SK-N-SH (cell line): ENCODE measurements around the gene SLFN14. TPM values are rescaled to one million over a fixed set of nuclear protein-coding genes. Genes with fewer than 3 reads are reported as not detected.
"Not testable (repeated sequence)": the region's sequence is repeated elsewhere in the genome, so short reads cannot be mapped to it uniquely, and the experiment has no call there.

Experiments
- CTCF ChIA-PET: fragments of 300-600, 350-600 bp; formaldehyde crosslinking; extraction: SDS; loops from one replicate; lab custom pipeline; 2021; lab: Yijun Ruan, JAX
- POLR2A ChIA-PET: fragments of 350-600 bp; sonication (Branson Sonifier 250); formaldehyde crosslinking; extraction: SDS; loops from one replicate; lab custom pipeline; 2020; ENCODE audit warnings: antibody characterized with exemption, inconsistent platforms; lab: Yijun Ruan, JAX
- DNase-seq: peaks from one replicate; pipeline ENCODE4 v3.0.0; 2012
- H2AFZ ChIP-seq: fragments of 200-600 bp; sonication (generic); 2 replicates; pipeline ENCODE4 v1.8.1; 2016; ENCODE audit warnings: antibody characterized with exemption, mild to moderate bottlenecking, low read depth
- H3F3A ChIP-seq: fragments of 200-600 bp; sonication (generic); replicated peaks from 2 replicates; pipeline ENCODE3; 2016; ENCODE audit warnings: antibody characterized with exemption, mild to moderate bottlenecking; ENCODE audit not compliant: insufficient read depth
- H3K27ac ChIP-seq, 2 experiments: fragments of 200-500 bp in 1 of 2; fragments of 200-600 bp in 1 of 2; sonication (Bioruptor generic) in 1 of 2; sonication (generic), shearing (Covaris generic) in 1 of 2; 2 replicates each; pipeline versions ENCODE4 v1.5.1 to v1.6.1; 2014 to 2016; ENCODE audit warnings: low read depth in 2 of 2, inconsistent platforms in 1 of 2, low read length in 1 of 2, mild to moderate bottlenecking in 1 of 2, mixed read lengths in 1 of 2
- H3K27me3 ChIP-seq: fragments of 200-600 bp; sonication (generic), shearing (Covaris generic); 2 replicates; pipeline ENCODE4 v1.6.1; 2016; ENCODE audit warnings: mixed run types; ENCODE audit not compliant: insufficient read depth
- H3K36me3 ChIP-seq, 2 experiments: fragments of 200-500 bp in 1 of 2; fragments of 200-600 bp in 1 of 2; sonication (Bioruptor generic) in 1 of 2; sonication (generic) in 1 of 2; replicated peaks in 1 of 2; 2 replicates each; pipeline versions ENCODE3 to v1.5.1; 2014 to 2016; ENCODE audit warnings: low read length in 1 of 2, mild to moderate bottlenecking in 1 of 2; ENCODE audit not compliant: insufficient read depth in 2 of 2, control insufficient read depth in 1 of 2
- H3K4me1 ChIP-seq, 2 experiments: fragments of 200-500 bp in 1 of 2; fragments of 200-600 bp in 1 of 2; sonication (Bioruptor generic) in 1 of 2; sonication (generic), shearing (Covaris generic) in 1 of 2; 2 replicates each; pipeline versions ENCODE4 v1.5.1 to v1.6.1; 2014 to 2016; ENCODE audit warnings: low read depth in 1 of 2, low read length in 1 of 2, mixed run types in 1 of 2; ENCODE audit not compliant: insufficient read depth in 2 of 2, control insufficient read depth in 1 of 2
- H3K4me2 ChIP-seq: fragments of 200-600 bp; sonication (generic), shearing (Covaris generic); 2 replicates; pipeline ENCODE4 v1.6.1; 2017; ENCODE audit warnings: mixed run types
- H3K4me3 ChIP-seq, 2 experiments: fragments of 200-500 bp in 1 of 2; fragments of 200-600 bp in 1 of 2; sonication (Bioruptor generic) in 1 of 2; sonication (generic), shearing (Covaris generic) in 1 of 2; 2 replicates each; pipeline versions ENCODE4 v1.5.1 to v1.8.1; 2014 to 2016; ENCODE audit warnings: low read depth in 2 of 2, inconsistent platforms in 1 of 2, low read length in 1 of 2, mild to moderate bottlenecking in 1 of 2, mixed read lengths in 1 of 2, moderate library complexity in 1 of 2
- H3K79me2 ChIP-seq: fragments of 200-600 bp; sonication (generic); 2 replicates; pipeline ENCODE4 v1.8.1; 2017; ENCODE audit warnings: mild to moderate bottlenecking; ENCODE audit not compliant: insufficient read depth
- H3K9ac ChIP-seq: fragments of 200-600 bp; sonication (generic); 2 replicates; pipeline ENCODE4 v1.6.1; 2017; ENCODE audit warnings: mixed run types
- H3K9me2 ChIP-seq: fragments of 200-600 bp; sonication (generic); 2 replicates; pipeline ENCODE4 v1.6.1; 2017; ENCODE audit warnings: mixed run types
- H3K9me3 ChIP-seq: fragments of 200-600 bp; sonication (generic); 2 replicates; pipeline ENCODE4 v1.6.1; 2017; ENCODE audit warnings: mixed run types, mild to moderate bottlenecking, moderate library complexity
- H4K20me1 ChIP-seq: fragments of 200-600 bp; sonication (generic); 2 replicates; pipeline ENCODE4 v1.6.1; 2017; ENCODE audit warnings: mild to moderate bottlenecking, mixed run types; ENCODE audit not compliant: insufficient read depth
- FOSL2 ChIP-seq: IDR thresholded peaks from 2 replicates; pipeline ENCODE4 v1.4.0; 2012; ENCODE audit warnings: low read depth, mild to moderate bottlenecking, moderate library complexity, borderline replicate concordance
- JUND ChIP-seq: IDR thresholded peaks from 2 replicates; pipeline ENCODE4 v1.4.0; 2012
- MEF2A ChIP-seq: IDR thresholded peaks from 2 replicates; pipeline ENCODE4 v1.4.0; 2012; ENCODE audit warnings: low read depth, borderline replicate concordance
- RXRA ChIP-seq: IDR thresholded peaks from 2 replicates; pipeline ENCODE4 v1.4.0; 2012; ENCODE audit warnings: low read depth, mild to moderate bottlenecking, borderline replicate concordance
- SIN3A ChIP-seq: IDR thresholded peaks from 2 replicates; pipeline ENCODE4 v1.6.1; 2012; ENCODE audit warnings: low read depth, mild to moderate bottlenecking, low read length, moderate library complexity, borderline replicate concordance
- SMC3 ChIP-seq: IDR thresholded peaks from 2 replicates; pipeline ENCODE4 v1.6.1; 2012; ENCODE audit warnings: low read depth, low read length, improper control_type of control experiment
- TAF1 ChIP-seq: IDR thresholded peaks from 2 replicates; pipeline ENCODE4 v1.6.1; 2012; ENCODE audit warnings: low read depth, mild to moderate bottlenecking, low read length, moderate library complexity, borderline replicate concordance
- WGBS: methylation state at CpG from one replicate; pipeline ENCODE4 v1.1.6; 2017; ENCODE audit warnings: low lambda C conversion rate; 5-methylcytosine and 5-hydroxymethylcytosine counted together
- polyA plus RNA-seq, 3 experiments: library from polyadenylated mRNA; depleted of rRNA; stranded (reverse); fragments of >200 nt; gene quantifications; 2 replicates each; pipeline ENCODE4 v1.2.3, GENCODE V29; 2012
- TF ChIP-seq, protein P1 (sequence below): IDR thresholded peaks from 2 replicates; pipeline ENCODE4 v1.4.0; 2012; ENCODE audit warnings: low read depth, borderline replicate concordance
- TF ChIP-seq, protein P2 (sequence below): IDR thresholded peaks from 2 replicates; pipeline ENCODE4 v1.6.1; 2012; ENCODE audit warnings: mild to moderate bottlenecking, low read depth, low read length, moderate library complexity
- TF ChIP-seq, protein P3 (sequence below): IDR thresholded peaks from 2 replicates; pipeline ENCODE4 v1.4.0; 2012; ENCODE audit warnings: low read depth

The SLFN14 gene
- polyA plus RNA-seq, 1 of the 3 experiments (the other 2 are of a cell fraction), result not detected

DNA sequence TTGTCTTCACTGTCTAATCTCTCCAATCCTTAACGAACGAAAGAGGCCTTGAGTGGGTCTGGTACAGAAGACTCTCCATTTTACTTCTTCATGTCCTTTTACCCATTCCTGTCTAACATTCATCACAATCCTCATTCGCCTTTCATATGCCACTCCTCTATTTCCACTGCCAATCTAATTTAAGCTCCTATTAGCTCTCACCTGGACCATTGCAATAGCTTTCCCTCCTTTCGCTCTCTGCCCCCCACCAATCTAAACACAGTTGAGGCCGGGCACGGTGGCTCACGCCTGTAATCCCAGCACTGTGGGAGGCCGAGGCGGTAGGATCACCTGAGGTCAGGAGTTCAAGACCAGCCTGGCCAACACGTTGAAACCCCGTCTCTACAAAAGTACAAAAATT is 6.3 kb upstream of the SLFN14 start:
- H3K4me1 ChIP-seq, result peaks cover 0 to 10% of the 10 kb centered on the region in 2 experiments; a peak in 2 of 4 replicates
- peaks cover 13% of the 10 kb centered on the region; the same call in 1 of the 2 replicates for H3K27me3 ChIP-seq
- peak overlapping the region; percentile 67 to 82 for H3K4me3 ChIP-seq
- H3K9me3 ChIP-seq, result no peaks in the 10 kb centered on the region
- H3K27ac ChIP-seq, result no peak overlapping the region
- peak overlapping the region; percentile 88 for H3K4me2 ChIP-seq
- ChIA-PET CTCF (interaction anchor here (0.6 to 1.6 kb wide), 2 partner anchors 28 to 250 kb away, joined by 3 to 4 read pairs; no protein-coding TSS in a partner anchor), POLR2A (no interaction called here)
- H4K20me1 ChIP-seq, result no peaks in the 10 kb centered on the region
- H2AFZ ChIP-seq, result peak overlapping the region; percentile 88
- peaks cover 40% of the 10 kb centered on the region for H3K79me2 ChIP-seq
- H3K36me3 ChIP-seq, result no peaks in the 10 kb centered on the region
- DNase-seq, result no peak
- H3K9me2 ChIP-seq, result no peaks in the 10 kb centered on the region
- H3F3A ChIP-seq, result peaks cover 3% of the 10 kb centered on the region
- WGBS, result 45% methylated on average over 11 of the region's 11 CpGs
- H3K9ac ChIP-seq, result no peak overlapping the region
- TF ChIP-seq SIN3A (no peak), JUND (no peak), MEF2A (no peak), FOSL2 (no peak), TAF1 (no peak), SMC3 (no peak), RXRA (no peak)
- TF ChIP-seq, protein P1, sequence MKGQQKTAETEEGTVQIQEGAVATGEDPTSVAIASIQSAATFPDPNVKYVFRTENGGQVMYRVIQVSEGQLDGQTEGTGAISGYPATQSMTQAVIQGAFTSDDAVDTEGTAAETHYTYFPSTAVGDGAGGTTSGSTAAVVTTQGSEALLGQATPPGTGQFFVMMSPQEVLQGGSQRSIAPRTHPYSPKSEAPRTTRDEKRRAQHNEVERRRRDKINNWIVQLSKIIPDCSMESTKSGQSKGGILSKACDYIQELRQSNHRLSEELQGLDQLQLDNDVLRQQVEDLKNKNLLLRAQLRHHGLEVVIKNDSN, result no peak
- TF ChIP-seq, protein P2, sequence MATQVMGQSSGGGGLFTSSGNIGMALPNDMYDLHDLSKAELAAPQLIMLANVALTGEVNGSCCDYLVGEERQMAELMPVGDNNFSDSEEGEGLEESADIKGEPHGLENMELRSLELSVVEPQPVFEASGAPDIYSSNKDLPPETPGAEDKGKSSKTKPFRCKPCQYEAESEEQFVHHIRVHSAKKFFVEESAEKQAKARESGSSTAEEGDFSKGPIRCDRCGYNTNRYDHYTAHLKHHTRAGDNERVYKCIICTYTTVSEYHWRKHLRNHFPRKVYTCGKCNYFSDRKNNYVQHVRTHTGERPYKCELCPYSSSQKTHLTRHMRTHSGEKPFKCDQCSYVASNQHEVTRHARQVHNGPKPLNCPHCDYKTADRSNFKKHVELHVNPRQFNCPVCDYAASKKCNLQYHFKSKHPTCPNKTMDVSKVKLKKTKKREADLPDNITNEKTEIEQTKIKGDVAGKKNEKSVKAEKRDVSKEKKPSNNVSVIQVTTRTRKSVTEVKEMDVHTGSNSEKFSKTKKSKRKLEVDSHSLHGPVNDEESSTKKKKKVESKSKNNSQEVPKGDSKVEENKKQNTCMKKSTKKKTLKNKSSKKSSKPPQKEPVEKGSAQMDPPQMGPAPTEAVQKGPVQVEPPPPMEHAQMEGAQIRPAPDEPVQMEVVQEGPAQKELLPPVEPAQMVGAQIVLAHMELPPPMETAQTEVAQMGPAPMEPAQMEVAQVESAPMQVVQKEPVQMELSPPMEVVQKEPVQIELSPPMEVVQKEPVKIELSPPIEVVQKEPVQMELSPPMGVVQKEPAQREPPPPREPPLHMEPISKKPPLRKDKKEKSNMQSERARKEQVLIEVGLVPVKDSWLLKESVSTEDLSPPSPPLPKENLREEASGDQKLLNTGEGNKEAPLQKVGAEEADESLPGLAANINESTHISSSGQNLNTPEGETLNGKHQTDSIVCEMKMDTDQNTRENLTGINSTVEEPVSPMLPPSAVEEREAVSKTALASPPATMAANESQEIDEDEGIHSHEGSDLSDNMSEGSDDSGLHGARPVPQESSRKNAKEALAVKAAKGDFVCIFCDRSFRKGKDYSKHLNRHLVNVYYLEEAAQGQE, result no peak
- TF ChIP-seq, protein P3, sequence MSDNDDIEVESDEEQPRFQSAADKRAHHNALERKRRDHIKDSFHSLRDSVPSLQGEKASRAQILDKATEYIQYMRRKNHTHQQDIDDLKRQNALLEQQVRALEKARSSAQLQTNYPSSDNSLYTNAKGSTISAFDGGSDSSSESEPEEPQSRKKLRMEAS, result no peak

DNA sequence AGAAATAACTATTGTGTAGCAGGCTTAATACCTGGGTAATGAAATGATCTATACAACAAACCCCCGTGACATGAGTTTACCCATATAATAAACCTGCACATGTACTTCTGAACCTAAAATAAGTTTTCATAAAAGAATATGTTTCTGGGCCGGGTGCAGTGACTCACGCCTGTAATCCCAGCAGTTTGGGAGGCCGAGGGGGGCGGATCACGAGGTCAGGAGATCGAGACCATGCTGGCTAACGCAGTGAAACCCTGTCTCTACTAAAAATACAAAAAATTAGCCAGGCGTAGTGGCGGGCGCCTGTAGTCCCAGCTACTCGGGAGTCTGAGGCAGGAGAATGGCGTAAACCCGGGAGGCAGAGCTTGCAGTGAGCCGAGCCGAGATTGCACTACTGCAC is 2.6 kb upstream of the SLFN14 start:
- H3F3A ChIP-seq, DNase-seq, H3K9me2 ChIP-seq, H3K4me1 ChIP-seq, H3K4me2 ChIP-seq, H3K79me2 ChIP-seq, H2AFZ ChIP-seq, H3K9ac ChIP-seq, H3K9me3 ChIP-seq, H3K4me3 ChIP-seq, H4K20me1 ChIP-seq, H3K36me3 ChIP-seq, POLR2A ChIA-PET, H3K27ac ChIP-seq: not testable (repeated sequence)
- H3K27me3 ChIP-seq, result peaks cover 21% of the 10 kb centered on the region; the same call in 1 of the 2 replicates
- WGBS, result 24% methylated on average over 15 of the region's 16 CpGs
- CTCF ChIA-PET, result interaction anchor here (0.7 to 2.2 kb wide), 2 partner anchors 184 to 230 kb away, joined by 3 to 12 read pairs; no protein-coding TSS in a partner anchor
